ENCODE data around the gene FPR1. TPM values are rescaled to one million over a fixed set of nuclear protein-coding genes. Genes with fewer than 3 reads are reported as not detected.
A peak's percentile ranks its signal among the peaks of the same experiment; 100 is the strongest.

The FPR1 gene
- polyA plus RNA-seq, 3 donors: 372 to 1,265 (median 991) TPM

- Mint-ChIP-seq H3K9me3 (peaks cover 0 to 4% (median 2%) of the 10 kb centered on the region in 7 donors), H3K4me3 (no peak overlapping the region), H3K36me3 (no peaks in the 10 kb centered on the region), H3K4me1 (peaks cover 60% of the 10 kb centered on the region), H3K27ac (peak overlapping the region; percentile 43 to 89 (median 84)), H3K27me3 (ENCODE audit: low read depth in 3 of 3) (peaks cover 0 to 3% (median 0%) of the 10 kb centered on the region in 3 donors)
- H3K9me3 ChIP-seq (replicated peaks in 1 of 2; ENCODE audit: control insufficient read depth in 1 of 2, insufficient read depth in 1 of 2, low read length in 2 of 2): no peaks in the 10 kb centered on the region
- no peaks in the 10 kb centered on the region for H3K27me3 ChIP-seq (ENCODE audit: control insufficient read depth in 2 of 2, insufficient read depth in 2 of 2, low read length in 2 of 2)
- H3K4me1 ChIP-seq (ENCODE audit: control insufficient read depth in 1 of 2, insufficient read depth in 2 of 2, low read length in 2 of 2): peaks cover 89 to 93% of the 10 kb centered on the region in 2 donors
- H3K27ac ChIP-seq (ENCODE audit: low read depth in 1 of 2, low read length in 2 of 2): peak overlapping the region in 1 of 2 donors; percentile 66
- no peak for TF ChIP-seq CTCF (IDR thresholded peaks at IDR 0.05)
- H3K4me2 ChIP-seq (replicated peaks; ENCODE audit: extremely low read depth, low read length, poor library complexity, severe bottlenecking): no peak overlapping the region
- DNase-seq: peak in 2 of 3 donors; percentile 57 to 60
- WGBS (ENCODE audit: insufficient coverage): 0% methylated on average over 2 of the region's 3 CpGs
- peak overlapping the region in 1 of 3 experiments; percentile 19 for H3K4me3 ChIP-seq (replicated peaks in 1 of 3; ENCODE audit: low read depth in 2 of 3, low read length in 3 of 3)
- intact Hi-C loops (cut with micrococcal nuclease): loop anchor here in 1 of 2 donors (5.0 kb wide), 1 partner anchor 125 kb away; no protein-coding TSS in a partner anchor
- H4K20me1 ChIP-seq (ENCODE audit: insufficient read depth, low read length): no peaks in the 10 kb centered on the region
- no peaks in the 10 kb centered on the region for H3K36me3 ChIP-seq (replicated peaks in 1 of 2; ENCODE audit: control insufficient read depth in 1 of 2, insufficient read depth in 2 of 2, low read length in 2 of 2)
- no peaks in the 10 kb centered on the region for H3K79me2 ChIP-seq (ENCODE audit: insufficient read depth, low read length)
- no peak overlapping the region for H2AFZ ChIP-seq (ENCODE audit: insufficient read depth, low read depth, low read length, poor library complexity, severe bottlenecking)
- H3K9ac ChIP-seq (ENCODE audit: insufficient read depth, low read length, poor library complexity, severe bottlenecking): no peak overlapping the region
These were observed 30.3 kb upstream of the FPR1 start for GRCh38 chr19:51781999-51782398.

GRCh38 chr19:51780270-51780669 is 28.6 kb upstream of the FPR1 start:
- no peak overlapping the region for H2AFZ ChIP-seq (ENCODE audit: insufficient read depth, low read depth, low read length, poor library complexity, severe bottlenecking)
- H3K4me1 ChIP-seq (ENCODE audit: control insufficient read depth in 1 of 2, insufficient read depth in 2 of 2, low read length in 2 of 2): peaks cover 72 to 88% of the 10 kb centered on the region in 2 donors
- H3K9me3 ChIP-seq (replicated peaks in 1 of 2; ENCODE audit: control insufficient read depth in 1 of 2, insufficient read depth in 1 of 2, low read length in 2 of 2): no peaks in the 10 kb centered on the region
- no peaks in the 10 kb centered on the region for H3K36me3 ChIP-seq (replicated peaks in 1 of 2; ENCODE audit: control insufficient read depth in 1 of 2, insufficient read depth in 2 of 2, low read length in 2 of 2)
- peak overlapping the region in 1 of 2 donors; percentile 34 for H3K27ac ChIP-seq (ENCODE audit: low read depth in 1 of 2, low read length in 2 of 2)
- Mint-ChIP-seq H3K4me3 (no peak overlapping the region), H3K36me3 (peaks cover 0 to 1% of the 10 kb centered on the region in 2 donors), H3K9me3 (peaks cover 0 to 4% (median 2%) of the 10 kb centered on the region in 7 donors), H3K27ac (peak overlapping the region in 6 of 7 donors; percentile 59 to 89 (median 68)), H3K4me1 (peaks cover 62% of the 10 kb centered on the region), H3K27me3 (ENCODE audit: low read depth in 3 of 3) (peaks cover 0 to 3% (median under 1%) of the 10 kb centered on the region in 3 donors)
- H4K20me1 ChIP-seq (ENCODE audit: insufficient read depth, low read length): no peaks in the 10 kb centered on the region
- no peaks in the 10 kb centered on the region for H3K79me2 ChIP-seq (ENCODE audit: insufficient read depth, low read length)
- no peaks in the 10 kb centered on the region for H3K27me3 ChIP-seq (ENCODE audit: control insufficient read depth in 2 of 2, insufficient read depth in 2 of 2, low read length in 2 of 2)
- TF ChIP-seq CTCF (IDR thresholded peaks at IDR 0.05): no peak
- no CpG with 5 or more reads among the region's 2 CpGs for WGBS (ENCODE audit: insufficient coverage)
- peak in 2 of 3 donors; percentile 31 to 47 for DNase-seq
- H3K4me2 ChIP-seq (replicated peaks; ENCODE audit: extremely low read depth, low read length, poor library complexity, severe bottlenecking): peak overlapping the region; percentile 9
- H3K4me3 ChIP-seq (replicated peaks in 1 of 3; ENCODE audit: low read depth in 2 of 3, low read length in 3 of 3): no peak overlapping the region
- intact Hi-C loops (cut with micrococcal nuclease): loop anchor here in 1 of 2 donors (5.0 kb wide), 1 partner anchor 123 kb away; no protein-coding TSS in a partner anchor
- H3K9ac ChIP-seq (ENCODE audit: insufficient read depth, low read length, poor library complexity, severe bottlenecking): no peak overlapping the region
